Right lobe of liver (tissue), 4 donors: ENCODE data around the gene DYSF.

Experiments
- CTCF ChIP-seq, 4 donors: fragments of 200-600 bp in 3 of 4; fragments of 450-650 bp in 1 of 4; IDR thresholded peaks; one replicate each; pipeline versions ENCODE4 v1.5.1 to v1.8.0; 2016 to 2022; ENCODE audit warnings: antibody characterized with exemption in 4 of 4, mild to moderate bottlenecking in 2 of 4
- POLR2A ChIP-seq: fragments of 450-650 bp; IDR thresholded peaks from one replicate; pipeline ENCODE4 v1.6.1; 2017; ENCODE audit warnings: antibody characterized with exemption, mild to moderate bottlenecking
- donor health status: DM: no; HTN: no; CAD: no.
- donor health status: DM: no; HTN: no; CAD: no.
- donor health status: DM: no; HTN: yes; CAD: no.

GRCh38 chr2:71534201-71534600 lies 80.8 kb downstream of the DYSF start:
- no peak for TF ChIP-seq CTCF (IDR thresholded peaks at IDR 0.05)
- no peak for TF ChIP-seq POLR2A
